ENCODE measurements around the gene LAMB3. TPM values are rescaled to one million over a fixed set of nuclear protein-coding genes. Genes with fewer than 3 reads are reported as not detected.

The LAMB3 gene
- polyA plus RNA-seq, 1 of the 3 experiments (the other 2 are of a cell fraction): 18.0 TPM

DNA sequence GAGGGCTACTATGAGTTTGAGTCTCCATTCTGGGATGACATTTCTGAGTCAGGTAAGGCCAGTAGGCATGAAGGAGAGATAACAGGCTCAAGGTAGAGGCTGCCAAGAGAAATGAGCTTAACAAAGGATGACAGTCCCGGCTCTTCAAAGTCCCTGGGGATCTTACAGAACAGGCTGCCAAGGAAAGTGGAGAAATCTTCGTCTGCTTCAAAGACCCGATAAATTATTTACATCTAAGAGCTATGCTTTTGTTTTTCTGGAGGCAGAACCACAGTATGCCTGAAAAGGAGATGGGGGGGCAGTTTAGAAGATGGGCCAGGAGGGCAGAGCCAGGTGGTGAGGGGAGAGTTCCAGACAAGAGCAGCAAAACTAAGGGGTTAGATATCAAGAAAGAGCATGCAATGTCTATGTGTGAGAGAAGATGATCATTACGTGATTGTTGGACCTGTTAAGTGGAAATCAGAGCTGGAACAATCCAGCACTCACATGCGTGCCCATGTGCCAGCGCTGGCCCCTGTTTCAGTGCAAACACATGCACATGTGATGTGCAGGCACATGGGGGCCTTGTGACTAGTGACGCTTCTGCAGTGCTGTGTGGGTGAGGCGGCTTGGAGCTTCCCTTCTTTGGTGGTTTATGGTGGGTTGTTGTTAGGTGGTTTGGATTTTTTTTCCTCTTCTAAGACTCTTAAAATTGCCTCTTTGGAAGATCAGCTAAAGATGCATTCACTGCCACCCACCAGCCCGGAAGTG lies 43.0 kb downstream of the LAMB3 start:
- no peak overlapping the region for H3K27ac ChIP-seq (ENCODE audit: low read depth in 2 of 2, low read length in 1 of 2)
- H3F3A ChIP-seq (replicated peaks; ENCODE audit: insufficient read depth): peaks cover 4% of the 10 kb centered on the region
- H2AFZ ChIP-seq (ENCODE audit: low read depth): no peak overlapping the region
- no peaks in the 10 kb centered on the region for H4K20me1 ChIP-seq (ENCODE audit: insufficient read depth)
- 93% methylated on average over 9 of the region's 9 CpGs for WGBS (ENCODE audit: low lambda C conversion rate)
- H3K79me2 ChIP-seq (ENCODE audit: insufficient read depth): no peaks in the 10 kb centered on the region
- peaks cover 0 to 64% of the 10 kb centered on the region in 2 experiments for H3K36me3 ChIP-seq (replicated peaks in 1 of 2; ENCODE audit: control insufficient read depth in 1 of 2, insufficient read depth in 2 of 2, low read length in 1 of 2)
- TF ChIP-seq NFIC (IDR thresholded peaks at IDR 0.05; ENCODE audit: borderline replicate concordance) (no peak), TEAD4 (IDR thresholded peaks at IDR 0.05; ENCODE audit: borderline replicate concordance, insufficient read depth) (no peak), ELF1 (IDR thresholded peaks at IDR 0.05) (no peak)
- TF ChIP-seq, protein P1, sequence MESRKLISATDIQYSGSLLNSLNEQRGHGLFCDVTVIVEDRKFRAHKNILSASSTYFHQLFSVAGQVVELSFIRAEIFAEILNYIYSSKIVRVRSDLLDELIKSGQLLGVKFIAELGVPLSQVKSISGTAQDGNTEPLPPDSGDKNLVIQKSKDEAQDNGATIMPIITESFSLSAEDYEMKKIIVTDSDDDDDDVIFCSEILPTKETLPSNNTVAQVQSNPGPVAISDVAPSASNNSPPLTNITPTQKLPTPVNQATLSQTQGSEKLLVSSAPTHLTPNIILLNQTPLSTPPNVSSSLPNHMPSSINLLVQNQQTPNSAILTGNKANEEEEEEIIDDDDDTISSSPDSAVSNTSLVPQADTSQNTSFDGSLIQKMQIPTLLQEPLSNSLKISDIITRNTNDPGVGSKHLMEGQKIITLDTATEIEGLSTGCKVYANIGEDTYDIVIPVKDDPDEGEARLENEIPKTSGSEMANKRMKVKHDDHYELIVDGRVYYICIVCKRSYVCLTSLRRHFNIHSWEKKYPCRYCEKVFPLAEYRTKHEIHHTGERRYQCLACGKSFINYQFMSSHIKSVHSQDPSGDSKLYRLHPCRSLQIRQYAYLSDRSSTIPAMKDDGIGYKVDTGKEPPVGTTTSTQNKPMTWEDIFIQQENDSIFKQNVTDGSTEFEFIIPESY (IDR thresholded peaks at IDR 0.05; ENCODE audit: borderline replicate concordance, low read depth): no peak
- TF ChIP-seq, protein P2, sequence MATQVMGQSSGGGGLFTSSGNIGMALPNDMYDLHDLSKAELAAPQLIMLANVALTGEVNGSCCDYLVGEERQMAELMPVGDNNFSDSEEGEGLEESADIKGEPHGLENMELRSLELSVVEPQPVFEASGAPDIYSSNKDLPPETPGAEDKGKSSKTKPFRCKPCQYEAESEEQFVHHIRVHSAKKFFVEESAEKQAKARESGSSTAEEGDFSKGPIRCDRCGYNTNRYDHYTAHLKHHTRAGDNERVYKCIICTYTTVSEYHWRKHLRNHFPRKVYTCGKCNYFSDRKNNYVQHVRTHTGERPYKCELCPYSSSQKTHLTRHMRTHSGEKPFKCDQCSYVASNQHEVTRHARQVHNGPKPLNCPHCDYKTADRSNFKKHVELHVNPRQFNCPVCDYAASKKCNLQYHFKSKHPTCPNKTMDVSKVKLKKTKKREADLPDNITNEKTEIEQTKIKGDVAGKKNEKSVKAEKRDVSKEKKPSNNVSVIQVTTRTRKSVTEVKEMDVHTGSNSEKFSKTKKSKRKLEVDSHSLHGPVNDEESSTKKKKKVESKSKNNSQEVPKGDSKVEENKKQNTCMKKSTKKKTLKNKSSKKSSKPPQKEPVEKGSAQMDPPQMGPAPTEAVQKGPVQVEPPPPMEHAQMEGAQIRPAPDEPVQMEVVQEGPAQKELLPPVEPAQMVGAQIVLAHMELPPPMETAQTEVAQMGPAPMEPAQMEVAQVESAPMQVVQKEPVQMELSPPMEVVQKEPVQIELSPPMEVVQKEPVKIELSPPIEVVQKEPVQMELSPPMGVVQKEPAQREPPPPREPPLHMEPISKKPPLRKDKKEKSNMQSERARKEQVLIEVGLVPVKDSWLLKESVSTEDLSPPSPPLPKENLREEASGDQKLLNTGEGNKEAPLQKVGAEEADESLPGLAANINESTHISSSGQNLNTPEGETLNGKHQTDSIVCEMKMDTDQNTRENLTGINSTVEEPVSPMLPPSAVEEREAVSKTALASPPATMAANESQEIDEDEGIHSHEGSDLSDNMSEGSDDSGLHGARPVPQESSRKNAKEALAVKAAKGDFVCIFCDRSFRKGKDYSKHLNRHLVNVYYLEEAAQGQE (IDR thresholded peaks at IDR 0.05; ENCODE audit: low read depth, low read length): no peak
- H3K4me1 ChIP-seq (ENCODE audit: control insufficient read depth in 1 of 2, insufficient read depth in 2 of 2, low read depth in 1 of 2, low read length in 1 of 2): peaks cover 0 to 8% of the 10 kb centered on the region in 2 experiments; a peak in 2 of 4 replicates
- no peaks in the 10 kb centered on the region for H3K27me3 ChIP-seq (ENCODE audit: insufficient read depth)
- no peak overlapping the region for H3K4me3 ChIP-seq (ENCODE audit: low read depth in 2 of 2, low read length in 1 of 2)
- CTCF ChIA-PET: interaction anchor here (0.9 to 5.7 kb wide), 8 partner anchors 11 to 43 kb away, joined by 3 to 20 read pairs (median 10); no protein-coding TSS in a partner anchor
- no peaks in the 10 kb centered on the region for H3K9me3 ChIP-seq
- H3K4me2 ChIP-seq: no peak overlapping the region
- no peak for DNase-seq
- POLR2A ChIA-PET: no interaction called here
- no peaks in the 10 kb centered on the region for H3K9me2 ChIP-seq
- H3K9ac ChIP-seq: no peak overlapping the region

DNA sequence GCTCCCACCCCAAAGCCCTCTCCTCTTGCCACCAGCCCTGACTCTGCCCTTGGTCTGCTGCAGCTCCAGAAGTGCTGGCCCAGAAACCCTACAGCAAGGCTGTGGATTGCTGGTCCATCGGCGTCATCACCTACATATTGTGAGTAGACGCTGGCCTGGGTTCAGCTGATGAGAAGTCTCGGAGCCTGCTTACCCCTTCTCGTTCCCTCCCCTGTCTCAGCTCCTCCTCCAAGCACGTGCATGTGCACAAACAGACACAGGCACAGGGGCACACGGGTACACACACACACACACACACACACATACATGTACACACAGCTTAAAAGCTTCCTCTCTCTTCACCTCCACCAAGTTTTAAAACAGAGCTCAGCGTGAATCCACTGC lies 44.4 kb downstream of the LAMB3 start:
- Histone ChIP-seq H3K4me3 (ENCODE audit: low read depth in 2 of 2, low read length in 1 of 2) (no peak overlapping the region), H4K20me1 (ENCODE audit: insufficient read depth) (no peaks in the 10 kb centered on the region), H3F3A (replicated peaks; ENCODE audit: insufficient read depth) (peaks cover 4% of the 10 kb centered on the region), H3K27me3 (ENCODE audit: insufficient read depth) (no peaks in the 10 kb centered on the region), H3K36me3 (replicated peaks in 1 of 2; ENCODE audit: control insufficient read depth in 1 of 2, insufficient read depth in 2 of 2, low read length in 1 of 2) (peaks cover 5 to 78% of the 10 kb centered on the region in 2 experiments), H3K9me3 (no peaks in the 10 kb centered on the region), H3K9me2 (no peaks in the 10 kb centered on the region), H3K27ac (ENCODE audit: low read depth in 2 of 2, low read length in 1 of 2) (peak overlapping the region in 1 of 2 experiments; percentile 38; a peak in 2 of 4 replicates), H3K4me2 (no peak overlapping the region), H3K4me1 (ENCODE audit: control insufficient read depth in 1 of 2, insufficient read depth in 2 of 2, low read depth in 1 of 2, low read length in 1 of 2) (peaks cover 0 to 8% of the 10 kb centered on the region in 2 experiments; a peak in 2 of 4 replicates), H3K9ac (no peak overlapping the region), H2AFZ (ENCODE audit: low read depth) (no peak overlapping the region), H3K79me2 (ENCODE audit: insufficient read depth) (no peaks in the 10 kb centered on the region)
- WGBS (ENCODE audit: low lambda C conversion rate): 87% methylated on average over 6 of the region's 8 CpGs
- TF ChIP-seq JUND (IDR thresholded peaks at IDR 0.05) (no peak), CTCF (IDR thresholded peaks at IDR 0.05) (no peak), GABPA (IDR thresholded peaks at IDR 0.05; ENCODE audit: low read depth) (no peak), TEAD4 (IDR thresholded peaks at IDR 0.05; ENCODE audit: borderline replicate concordance, insufficient read depth) (no peak), RFX5 (IDR thresholded peaks at IDR 0.05; ENCODE audit: low read length) (no peak), MXI1 (IDR thresholded peaks at IDR 0.05; ENCODE audit: low read depth, low read length) (no peak), NRF1 (IDR thresholded peaks at IDR 0.05; ENCODE audit: low read depth, low read length) (no peak)
- TF ChIP-seq, protein P2 (IDR thresholded peaks at IDR 0.05; ENCODE audit: low read depth, low read length): no peak
- no peak for DNase-seq
- CTCF ChIA-PET: interaction anchor here (0.5 to 5.7 kb wide), 9 partner anchors 16 to 85 kb away, joined by 3 to 20 read pairs (median 5); no protein-coding TSS in a partner anchor
- POLR2A ChIA-PET: interaction anchor here (0.6 kb wide), 1 partner anchor 69 kb away, joined by 3 read pairs; no protein-coding TSS in a partner anchor
